ENCODE measurements around the gene CD300A.

CD300A gene

DNA sequence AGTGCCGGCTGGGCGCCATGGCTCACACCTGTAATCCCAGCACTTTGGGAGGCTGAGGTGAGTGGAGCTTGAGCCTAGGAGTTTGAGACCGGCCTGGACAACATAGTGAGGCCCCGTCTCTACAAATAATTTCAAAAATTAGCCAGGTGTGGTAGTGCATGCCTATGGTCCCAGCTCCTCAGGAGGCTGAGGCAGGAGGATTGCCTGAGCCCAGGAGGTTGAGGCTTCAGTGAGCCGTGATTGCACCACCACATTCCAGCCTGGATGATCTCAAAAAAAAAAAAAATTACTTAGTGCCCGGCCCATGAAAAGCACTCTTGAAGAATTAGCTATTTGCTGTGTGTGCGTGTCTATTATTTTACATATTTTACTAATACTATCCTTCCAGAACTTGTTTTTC lies 24.9 kb upstream of the CD300A start:
- TF ChIP-seq, protein P1, sequence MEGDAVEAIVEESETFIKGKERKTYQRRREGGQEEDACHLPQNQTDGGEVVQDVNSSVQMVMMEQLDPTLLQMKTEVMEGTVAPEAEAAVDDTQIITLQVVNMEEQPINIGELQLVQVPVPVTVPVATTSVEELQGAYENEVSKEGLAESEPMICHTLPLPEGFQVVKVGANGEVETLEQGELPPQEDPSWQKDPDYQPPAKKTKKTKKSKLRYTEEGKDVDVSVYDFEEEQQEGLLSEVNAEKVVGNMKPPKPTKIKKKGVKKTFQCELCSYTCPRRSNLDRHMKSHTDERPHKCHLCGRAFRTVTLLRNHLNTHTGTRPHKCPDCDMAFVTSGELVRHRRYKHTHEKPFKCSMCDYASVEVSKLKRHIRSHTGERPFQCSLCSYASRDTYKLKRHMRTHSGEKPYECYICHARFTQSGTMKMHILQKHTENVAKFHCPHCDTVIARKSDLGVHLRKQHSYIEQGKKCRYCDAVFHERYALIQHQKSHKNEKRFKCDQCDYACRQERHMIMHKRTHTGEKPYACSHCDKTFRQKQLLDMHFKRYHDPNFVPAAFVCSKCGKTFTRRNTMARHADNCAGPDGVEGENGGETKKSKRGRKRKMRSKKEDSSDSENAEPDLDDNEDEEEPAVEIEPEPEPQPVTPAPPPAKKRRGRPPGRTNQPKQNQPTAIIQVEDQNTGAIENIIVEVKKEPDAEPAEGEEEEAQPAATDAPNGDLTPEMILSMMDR (IDR thresholded peaks at IDR 0.05; ENCODE audit: low read depth, low read length): no peak
- no peak overlapping the region for H3K4me3 ChIP-seq (replicated peaks in 1 of 2; ENCODE audit: low read depth in 2 of 2, low read length in 2 of 2)
- DNase-seq (ENCODE audit: low read depth in 2 of 2): no peak

DNA sequence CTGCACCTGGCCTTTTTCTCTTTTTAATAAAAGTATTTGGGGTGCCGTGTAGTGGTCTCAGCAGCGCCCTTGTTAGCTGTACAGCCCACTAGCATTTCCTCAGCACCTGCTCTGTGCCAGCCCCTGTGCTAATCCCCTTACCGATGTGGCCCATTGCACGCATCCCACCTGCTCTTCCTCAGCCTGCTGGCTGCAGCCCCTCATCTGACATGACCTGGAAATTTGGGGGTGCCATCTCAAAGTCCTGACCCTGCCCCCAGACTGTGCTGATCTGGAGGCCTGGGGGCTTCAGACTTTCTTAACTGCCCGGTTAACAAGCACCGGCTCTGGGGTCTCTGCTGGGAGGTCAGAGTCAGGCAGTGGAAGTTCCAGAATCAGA lies 24.2 kb upstream of the CD300A start:
- TF ChIP-seq, protein P1 (IDR thresholded peaks at IDR 0.05; ENCODE audit: low read depth, low read length): no peak
- no peak overlapping the region for H3K4me3 ChIP-seq (replicated peaks in 1 of 2; ENCODE audit: low read depth in 2 of 2, low read length in 2 of 2)
- no peak for DNase-seq (ENCODE audit: low read depth in 2 of 2)

DNA sequence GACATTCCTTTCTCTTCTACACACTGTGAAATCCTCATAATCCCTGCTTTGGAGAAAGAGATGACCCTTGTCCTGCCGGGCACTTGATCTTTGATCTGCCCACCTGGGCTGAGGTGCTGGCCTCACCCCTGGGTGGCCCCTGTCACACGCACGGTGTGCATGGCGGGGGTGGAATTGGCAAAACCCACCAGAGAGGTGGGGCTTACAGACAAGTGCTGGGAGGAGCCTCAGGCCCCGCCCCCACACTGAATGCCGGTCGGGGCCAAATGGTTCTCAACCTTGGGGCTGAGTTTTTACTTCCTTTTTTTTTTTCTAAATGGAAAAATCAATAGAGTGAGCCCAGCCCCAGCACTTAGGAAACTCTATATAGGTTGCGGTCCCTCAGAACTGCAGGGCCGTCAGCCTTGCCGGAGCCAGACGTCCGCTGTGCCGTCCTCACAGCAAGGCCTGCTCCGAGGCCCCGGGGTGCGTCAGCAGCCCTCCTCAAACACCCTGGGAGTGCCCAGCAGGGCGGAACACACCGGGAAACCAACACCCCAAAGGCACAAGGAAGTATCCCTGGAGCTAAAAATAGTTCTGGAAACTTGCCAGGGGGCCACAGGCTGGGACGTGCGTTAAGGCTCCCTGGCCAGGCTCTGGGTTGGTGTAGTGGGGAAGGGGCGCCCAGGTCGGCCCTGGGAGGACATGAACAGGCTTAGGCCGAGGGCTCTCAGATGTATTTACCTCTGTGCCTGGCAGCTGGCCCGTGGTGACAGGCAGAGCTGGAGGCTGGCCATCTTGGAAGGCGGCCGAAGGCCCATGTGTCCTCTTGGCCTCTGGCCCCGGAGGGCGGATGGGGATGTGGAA lies 23.5 kb upstream of the CD300A start:
- TF ChIP-seq, protein P1 (IDR thresholded peaks at IDR 0.05; ENCODE audit: low read depth, low read length): no peak
- H3K4me3 ChIP-seq (replicated peaks in 1 of 2; ENCODE audit: low read depth in 2 of 2, low read length in 2 of 2): no peak overlapping the region
- DNase-seq (ENCODE audit: low read depth in 2 of 2): peak; percentile 31 to 86

DNA sequence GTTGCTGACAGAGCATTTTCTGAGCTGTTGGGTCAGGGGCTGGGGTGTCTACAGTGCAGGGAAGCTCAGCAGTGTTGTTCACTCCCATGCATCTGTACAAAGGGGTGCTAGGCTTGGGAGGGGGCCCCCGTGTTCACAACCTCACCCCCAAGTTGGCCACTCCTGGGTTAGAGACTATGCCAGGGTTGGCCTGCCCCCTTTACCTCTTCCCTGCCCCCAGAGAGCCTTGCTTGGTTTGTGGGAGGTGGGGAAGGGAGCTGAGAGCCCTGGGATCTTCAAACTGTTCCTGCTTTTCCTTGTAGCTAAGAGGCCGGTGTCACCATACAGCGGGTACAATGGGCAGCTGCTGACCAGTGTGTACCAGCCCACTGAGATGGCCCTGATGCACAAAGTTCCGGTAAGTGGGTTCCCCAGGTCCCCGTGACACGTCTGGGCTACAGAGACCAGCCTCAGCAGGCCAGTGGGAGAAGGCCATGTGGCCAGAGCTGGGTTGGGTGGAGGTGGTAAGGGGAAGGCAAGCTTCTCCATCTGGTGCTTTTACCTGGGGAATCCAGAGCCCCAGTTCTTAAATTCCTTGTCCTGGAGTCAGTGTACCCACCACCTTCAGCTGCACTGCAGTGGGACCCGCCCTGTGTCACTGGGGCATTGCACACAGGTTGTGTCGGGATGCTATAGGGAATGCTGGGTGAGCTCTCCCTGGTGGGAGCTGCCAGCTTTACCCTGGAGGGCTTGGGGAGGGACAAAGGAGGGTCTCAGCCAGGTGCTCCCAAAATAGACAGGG lies 22.7 kb upstream of the CD300A start:
- DNase-seq (ENCODE audit: low read depth in 2 of 2): no peak
- H3K4me3 ChIP-seq (replicated peaks in 1 of 2; ENCODE audit: low read depth in 2 of 2, low read length in 2 of 2): no peak overlapping the region
- TF ChIP-seq, protein P1 (IDR thresholded peaks at IDR 0.05; ENCODE audit: low read depth, low read length): no peak

DNA sequence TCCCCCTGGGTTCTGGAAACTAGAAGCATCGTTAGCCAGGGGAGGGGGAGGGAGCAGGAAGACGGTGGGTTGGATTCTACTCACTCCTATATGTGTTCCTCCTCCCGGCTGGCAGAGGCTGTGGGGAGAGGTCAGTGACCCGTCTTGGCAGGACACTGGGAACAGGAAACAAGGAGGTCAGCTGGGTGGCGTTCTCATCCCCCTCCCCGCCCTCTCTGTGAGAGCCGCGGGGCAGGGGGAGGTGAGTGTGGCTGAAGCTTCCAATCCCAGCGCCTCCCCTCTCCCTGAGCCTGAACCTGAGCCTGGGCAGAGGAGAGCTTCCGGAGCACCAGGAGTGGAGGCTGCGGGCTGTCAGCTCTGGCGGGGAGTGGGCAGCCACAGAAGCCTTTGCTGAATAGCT lies 22.0 kb upstream of the CD300A start:
- TF ChIP-seq, protein P1 (IDR thresholded peaks at IDR 0.05; ENCODE audit: low read depth, low read length): no peak
- no peak overlapping the region for H3K4me3 ChIP-seq (replicated peaks in 1 of 2; ENCODE audit: low read depth in 2 of 2, low read length in 2 of 2)
- DNase-seq (ENCODE audit: low read depth in 2 of 2): peak in 1 of 2 donors; percentile 84

DNA sequence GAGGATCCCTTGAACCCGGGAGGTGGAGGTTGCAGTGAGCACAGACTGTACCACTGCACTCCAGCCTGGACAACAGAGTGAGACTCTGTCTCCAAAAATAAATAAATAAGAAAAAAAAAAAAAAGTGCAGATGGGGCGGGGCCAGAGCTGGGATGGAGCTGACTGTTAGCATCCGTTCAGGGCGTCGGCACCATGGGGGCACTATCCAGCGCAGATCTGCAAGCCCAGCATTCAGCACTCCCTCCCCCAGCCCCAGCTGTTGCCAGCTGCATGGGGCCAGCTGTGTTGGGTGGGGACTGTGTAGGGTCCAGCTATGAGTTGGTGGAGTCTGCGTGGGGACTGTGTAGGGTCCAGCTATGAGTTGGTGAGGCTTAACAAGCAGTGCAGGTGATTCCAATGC lies 21.3 kb upstream of the CD300A start:
- TF ChIP-seq, protein P1 (IDR thresholded peaks at IDR 0.05; ENCODE audit: low read depth, low read length): no peak
- no peak for DNase-seq (ENCODE audit: low read depth in 2 of 2)
- no peak overlapping the region for H3K4me3 ChIP-seq (replicated peaks in 1 of 2; ENCODE audit: low read depth in 2 of 2, low read length in 2 of 2)
